Heart right ventricle (tissue), 16 donors: ENCODE data around the gene TAGLN. TPM values are rescaled to one million over a fixed set of nuclear protein-coding genes. Genes with fewer than 3 reads are reported as not detected.

Experiments used
- ATAC-seq, 8 donors: fragments of 200-7000 bp; cut with Tn5 transposase; one replicate each; pipeline ENCODE4 v1.9.1; 2020; ENCODE audit warnings: mild to moderate bottlenecking in 8 of 8, moderate library complexity in 8 of 8, moderate number of reproducible peaks in 1 of 8
- DNase-seq, 2 donors: peaks; one replicate each; pipeline ENCODE4 v3.0.0-alpha.2; 2020
- H3K27ac ChIP-seq, 10 donors: fragments of 200-600 bp; sonication (generic) in 2 of 10; one replicate each; pipeline versions ENCODE4 v1.5.0 to v1.8.0; 2020 to 2022; ENCODE audit warnings: mild to moderate bottlenecking in 3 of 10
- H3K27me3 ChIP-seq, 7 donors: fragments of 200-600 bp; one replicate each; pipeline ENCODE4 v1.8.0; 2021 to 2022; ENCODE audit warnings: mild to moderate bottlenecking in 2 of 7
- H3K36me3 ChIP-seq, 9 donors: fragments of 200-600 bp; sonication (generic) in 1 of 9; one replicate each; pipeline versions ENCODE4 v1.5.0 to v1.8.0; 2020 to 2022; ENCODE audit warnings: mild to moderate bottlenecking in 2 of 9
- H3K4me1 ChIP-seq, 9 donors: fragments of 200-600 bp; sonication (generic) in 1 of 9; one replicate each; pipeline versions ENCODE4 v1.5.0 to v1.8.0; 2020 to 2022; ENCODE audit warnings: mild to moderate bottlenecking in 4 of 9
- H3K4me3 ChIP-seq, 10 donors: fragments of 200-600 bp; sonication (generic) in 2 of 10; one replicate each; pipeline versions ENCODE4 v1.5.0 to v1.8.0; 2020 to 2022; ENCODE audit warnings: mild to moderate bottlenecking in 7 of 10, moderate library complexity in 2 of 10
- H3K9me3 ChIP-seq, 11 donors: fragments of 200-600 bp in 10 of 11; sonication (generic) in 2 of 11; one replicate each; pipeline versions ENCODE4 v1.5.0 to v1.8.0; 2013 to 2022; ENCODE audit warnings: mild to moderate bottlenecking in 2 of 11, control low read depth in 1 of 11, moderate library complexity in 1 of 11
- CTCF ChIP-seq, 9 donors: fragments of 200-600 bp; sonication (generic) in 2 of 9; IDR thresholded peaks; one replicate each; pipeline versions ENCODE4 v1.5.0 to v1.8.0; 2021 to 2022; ENCODE audit warnings: antibody characterized with exemption in 9 of 9, mild to moderate bottlenecking in 5 of 9, moderate library complexity in 1 of 9
- WGBS, 2 donors: extraction: QIAGEN DNeasy Blood & Tissue Kit; methylation state at CpG; one replicate each; pipeline ENCODE4 v1.1.7; 2013; ENCODE audit warnings: inconsistent platforms in 1 of 2; 5-methylcytosine and 5-hydroxymethylcytosine counted together
- intact Hi-C, 10 donors: fragments of 100-400 bp; cut with DNase I; formaldehyde crosslinking; loops; one replicate each; pipeline versions ENCODE4 v1.11.1 to v1.14.2; 2022
- polyA plus RNA-seq, 2 donors: library from polyadenylated mRNA; stranded (reverse); fragments of 200-250 nt; gene quantifications; one replicate each; pipeline ENCODE4 v1.2.3, GENCODE V29; 2013
- total RNA-seq, 10 donors: library from RNA; stranded (reverse); fragmentation: NEBNext Ultra II Directional in 3 of 10; extraction: Animal tissue kit (Norgen Biotek cat#: 25700) in 3 of 10; gene quantifications; one replicate each; pipeline versions ENCODE4 v1.2.1 to v1.2.4, GENCODE V29; 2021 to 2023
- donor health status: Arrhythmogenic right ventricular cardiomyopathy.
- donor health status: ischemic (EF 13 %, LVEDD 7.1; RV severe dilation, severe dysfunction).
- donor health status: healthy with polysubstance abuse.
- donor health status: DM: no; HTN: yes; CAD: no.
- donor health status: DM: no; HTN: no; CAD: no.
- donor health status: ischemic (EF 25% LVEDD 6.9; RV normal size, moderate dysfunction).
- donor health status: ischemic (EF 25% LVEDD 5.7; RV mildly dilated, moderate dysfunction).
- donor health status: healthy.
- donor health status: DM: yes; HTN: yes; CAD: no.
- donor health status: Ischemic cardiomyopathy.
- donor health status: ischemic (EF 35%, LVEDD 5.7; RV mildly dilated, moderate dysfunction).
- donor health status: nonischemic (EF 11% LVEDD 7.7; RV severe dilation, severe dysfunction).
- donor health status: DM: yes; HTN: yes; CAD: no.
- donor health status: PGD.
- donor health status: ischemic (EF 29% LVEDD 5.4; RV normal size, mild dysfunction).
- donor health status: nonischemic (EF 23%, LVEDD 6.1; RV moderate dilation, normal function).

The TAGLN gene
- total and polyA plus RNA-seq, 12 donors: 71.7 to 883 (median 108) TPM

- no peaks in the 10 kb centered on the region for H3K27me3 ChIP-seq
- H3K9me3 ChIP-seq: no peaks in the 10 kb centered on the region
- TF ChIP-seq CTCF (IDR thresholded peaks at IDR 0.05): no peak
- no peak overlapping the region for H3K27ac ChIP-seq
- peaks cover 0 to 21% (median 18%) of the 10 kb centered on the region in 9 donors for H3K4me1 ChIP-seq
- H3K4me3 ChIP-seq: no peak overlapping the region
- 75 to 90% methylated on average over 5 of the region's 5 CpGs for WGBS, 2 donors
- ATAC-seq (no peak), DNase-seq (no peak)
- H3K36me3 ChIP-seq: peaks cover 4 to 83% (median 38%) of the 10 kb centered on the region in 9 donors
- intact Hi-C loops: no loop called here
Observed at GRCh38 chr11:117194267-117194666, 4.9 kb upstream of the TAGLN start.

GRCh38 chr11:117195258-117195657 lies 3.9 kb upstream of the TAGLN start:
- H3K36me3 ChIP-seq: peaks cover 4 to 73% (median 28%) of the 10 kb centered on the region in 9 donors

GRCh38 chr11:117195761-117196160 lies 3.4 kb upstream of the TAGLN start:
- intact Hi-C loops: no loop called here

More at GRCh38 chr11:117195258-117195657, 3.9 kb upstream of the TAGLN start:
- intact Hi-C loops: no loop called here
- WGBS, 2 donors: 90 to 91% methylated on average over 4 of the region's 4 CpGs
- Histone ChIP-seq H3K9me3 (no peaks in the 10 kb centered on the region), H3K27ac (no peak overlapping the region), H3K4me3 (no peak overlapping the region), H3K4me1 (peaks cover 0 to 29% (median 20%) of the 10 kb centered on the region in 9 donors), H3K27me3 (no peaks in the 10 kb centered on the region)
- ATAC-seq: no peak
- DNase-seq: no peak
- no peak for TF ChIP-seq CTCF (IDR thresholded peaks at IDR 0.05)

GRCh38 chr11:117197006-117197405 lies 2.2 kb upstream of the TAGLN start:
- peak overlapping the region in 1 of 10 donors; percentile 92 for H3K27ac ChIP-seq
- H3K9me3 ChIP-seq: no peaks in the 10 kb centered on the region

More at GRCh38 chr11:117195761-117196160, 3.4 kb upstream of the TAGLN start:
- H3K36me3 ChIP-seq: peaks cover 4 to 68% (median 28%) of the 10 kb centered on the region in 9 donors
- H3K9me3 ChIP-seq: no peaks in the 10 kb centered on the region
- H3K4me1 ChIP-seq: peaks cover 0 to 31% (median 20%) of the 10 kb centered on the region in 9 donors
- peak in 1 of 2 donors; percentile 9 for DNase-seq
- 92% methylated on average over 19 of the region's 19 CpGs for WGBS, 2 donors
- no peaks in the 10 kb centered on the region for H3K27me3 ChIP-seq
- no peak overlapping the region for H3K4me3 ChIP-seq
- no peak for TF ChIP-seq CTCF (IDR thresholded peaks at IDR 0.05)
- H3K27ac ChIP-seq: no peak overlapping the region
- no peak for ATAC-seq

More at GRCh38 chr11:117197006-117197405, 2.2 kb upstream of the TAGLN start:
- intact Hi-C loops: no loop called here
- Histone ChIP-seq H3K4me1 (peaks cover 0 to 42% (median 25%) of the 10 kb centered on the region in 9 donors), H3K27me3 (no peaks in the 10 kb centered on the region), H3K4me3 (no peak overlapping the region), H3K36me3 (peaks cover 3 to 56% (median 23%) of the 10 kb centered on the region in 9 donors)
- DNase-seq: peak in 1 of 2 donors; percentile 7
- no peak for TF ChIP-seq CTCF (IDR thresholded peaks at IDR 0.05)
- no peak for ATAC-seq
- 96% methylated on average over 7 of the region's 7 CpGs for WGBS, 2 donors
